ENCODE data around the gene USP6. TPM values are rescaled to one million over a fixed set of nuclear protein-coding genes. Genes with fewer than 3 reads are reported as not detected.

The USP6 gene
- total and polyA plus RNA-seq, 4 donors, result under 0.01 to 0.18 (median 0.05) TPM; not detected in 1

- TF ChIP-seq HNF4G (IDR thresholded peaks at IDR 0.05) (no peak), RAD21 (IDR thresholded peaks at IDR 0.05) (no peak), EGR1 (IDR thresholded peaks at IDR 0.05; ENCODE audit: low read depth in 2 of 2) (no peak), FOXA1 (IDR thresholded peaks at IDR 0.05) (no peak), YY1 (IDR thresholded peaks at IDR 0.05) (no peak), NR2F2 (IDR thresholded peaks at IDR 0.05) (no peak), JUND (IDR thresholded peaks at IDR 0.05) (no peak)
Measured at GRCh38 chr17:5203178-5203907, 87.5 kb downstream of the USP6 start (continued).

DNA sequence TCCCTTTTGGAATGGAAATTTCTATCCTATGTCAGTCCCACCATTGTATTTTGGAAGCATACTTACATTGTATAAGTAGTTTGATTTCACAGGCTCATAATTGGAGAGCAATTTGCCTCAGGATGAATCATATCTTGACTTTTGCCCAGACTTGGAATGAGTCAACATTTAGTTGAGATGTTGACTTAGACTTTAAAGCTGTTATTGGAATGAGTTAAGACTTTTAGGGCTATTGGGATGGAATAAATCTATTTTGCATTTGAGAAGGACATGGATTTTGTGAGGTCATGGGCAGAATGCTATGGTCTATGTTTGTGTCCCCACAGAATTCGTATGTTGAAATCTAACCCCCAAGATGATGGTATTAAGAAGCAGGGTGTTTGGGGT is 88.1 kb downstream of the USP6 start:
- 96% methylated on average over 1 of the region's 1 CpG for WGBS
- Histone ChIP-seq H3K9me3 (ENCODE audit: control insufficient read depth in 4 of 4, low read length in 3 of 4) (no peaks in the 10 kb centered on the region), H3K36me3 (ENCODE audit: control insufficient read depth in 4 of 4, insufficient read depth in 3 of 4, low read depth in 1 of 4, low read length in 3 of 4) (no peaks in the 10 kb centered on the region), H3K9ac (ENCODE audit: low read depth in 1 of 2, low read length in 2 of 2) (no peak overlapping the region), H3K27ac (ENCODE audit: low read depth in 1 of 2, low read length in 2 of 2) (no peak overlapping the region), H3K4me3 (ENCODE audit: low read depth in 1 of 3, low read length in 3 of 3) (no peak overlapping the region), H3K27me3 (ENCODE audit: control insufficient read depth in 4 of 4, insufficient read depth in 4 of 4, low read length in 3 of 4) (no peaks in the 10 kb centered on the region), H3K4me1 (ENCODE audit: control insufficient read depth in 4 of 4, insufficient read depth in 4 of 4, low read length in 3 of 4) (no peaks in the 10 kb centered on the region)
- no peak for DNase-seq (ENCODE audit: low spot score)
- TF ChIP-seq, protein P1, sequence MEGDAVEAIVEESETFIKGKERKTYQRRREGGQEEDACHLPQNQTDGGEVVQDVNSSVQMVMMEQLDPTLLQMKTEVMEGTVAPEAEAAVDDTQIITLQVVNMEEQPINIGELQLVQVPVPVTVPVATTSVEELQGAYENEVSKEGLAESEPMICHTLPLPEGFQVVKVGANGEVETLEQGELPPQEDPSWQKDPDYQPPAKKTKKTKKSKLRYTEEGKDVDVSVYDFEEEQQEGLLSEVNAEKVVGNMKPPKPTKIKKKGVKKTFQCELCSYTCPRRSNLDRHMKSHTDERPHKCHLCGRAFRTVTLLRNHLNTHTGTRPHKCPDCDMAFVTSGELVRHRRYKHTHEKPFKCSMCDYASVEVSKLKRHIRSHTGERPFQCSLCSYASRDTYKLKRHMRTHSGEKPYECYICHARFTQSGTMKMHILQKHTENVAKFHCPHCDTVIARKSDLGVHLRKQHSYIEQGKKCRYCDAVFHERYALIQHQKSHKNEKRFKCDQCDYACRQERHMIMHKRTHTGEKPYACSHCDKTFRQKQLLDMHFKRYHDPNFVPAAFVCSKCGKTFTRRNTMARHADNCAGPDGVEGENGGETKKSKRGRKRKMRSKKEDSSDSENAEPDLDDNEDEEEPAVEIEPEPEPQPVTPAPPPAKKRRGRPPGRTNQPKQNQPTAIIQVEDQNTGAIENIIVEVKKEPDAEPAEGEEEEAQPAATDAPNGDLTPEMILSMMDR (IDR thresholded peaks at IDR 0.05; ENCODE audit: low read depth, low read length, missing input control), result no peak
- no peak for TF ChIP-seq ZBTB33 (IDR thresholded peaks at IDR 0.05)

DNA sequence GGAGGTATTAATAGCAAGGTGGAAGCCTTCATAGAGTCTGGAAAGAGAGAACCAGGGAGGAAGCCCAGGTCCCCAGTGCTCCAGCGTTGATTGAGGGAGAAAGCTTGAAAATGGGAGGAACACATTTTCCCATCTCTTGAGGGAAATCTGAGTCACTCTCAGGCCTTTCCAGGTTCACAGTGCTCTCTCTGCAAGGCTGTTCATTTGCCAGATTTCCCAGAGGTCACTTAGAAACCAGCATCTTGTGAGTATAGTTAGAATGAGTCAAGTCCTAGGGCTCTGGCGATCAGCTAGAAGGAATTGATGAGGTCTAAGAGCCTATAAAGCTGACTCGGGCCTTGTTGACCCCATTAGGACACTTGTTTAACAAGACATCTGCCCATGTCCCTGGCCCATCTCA is 93.6 kb downstream of the USP6 start:
- Histone ChIP-seq H3K27me3 (ENCODE audit: control insufficient read depth in 4 of 4, insufficient read depth in 4 of 4, low read length in 3 of 4) (no peaks in the 10 kb centered on the region), H3K9me3 (ENCODE audit: control insufficient read depth in 4 of 4, low read length in 3 of 4) (no peaks in the 10 kb centered on the region), H3K27ac (ENCODE audit: low read depth in 1 of 2, low read length in 2 of 2) (no peak overlapping the region), H3K9ac (ENCODE audit: low read depth in 1 of 2, low read length in 2 of 2) (no peak overlapping the region), H3K36me3 (ENCODE audit: control insufficient read depth in 4 of 4, insufficient read depth in 3 of 4, low read depth in 1 of 4, low read length in 3 of 4) (no peaks in the 10 kb centered on the region), H3K4me3 (ENCODE audit: low read depth in 1 of 3, low read length in 3 of 3) (no peak overlapping the region), H3K4me1 (ENCODE audit: control insufficient read depth in 4 of 4, insufficient read depth in 4 of 4, low read length in 3 of 4) (no peaks in the 10 kb centered on the region)
- DNase-seq (ENCODE audit: low spot score), result no peak
- TF ChIP-seq RXRA (IDR thresholded peaks at IDR 0.05), result no peak
- TF ChIP-seq FOXA1 (IDR thresholded peaks at IDR 0.05), result no peak
- TF ChIP-seq JUND (IDR thresholded peaks at IDR 0.05), result no peak
- no peak for TF ChIP-seq GABPA (IDR thresholded peaks at IDR 0.05 in 1 of 2, conservative IDR thresholded peaks at IDR 0.05 in 1 of 2)
- TF ChIP-seq HNF4G (IDR thresholded peaks at IDR 0.05), result no peak
- TF ChIP-seq SP1 (IDR thresholded peaks at IDR 0.05), result no peak
- TF ChIP-seq, protein P1 (IDR thresholded peaks at IDR 0.05; ENCODE audit: low read depth, low read length, missing input control), result no peak
- no peak for TF ChIP-seq ZBTB33 (IDR thresholded peaks at IDR 0.05)
- TF ChIP-seq RAD21 (IDR thresholded peaks at IDR 0.05), result no peak
- TF ChIP-seq NR2F2 (IDR thresholded peaks at IDR 0.05), result no peak
- TF ChIP-seq MAX (IDR thresholded peaks at IDR 0.05), result no peak
- TF ChIP-seq EGR1 (IDR thresholded peaks at IDR 0.05; ENCODE audit: low read depth in 2 of 2), result no peak
- 97% methylated on average over 3 of the region's 3 CpGs for WGBS
